ENCODE data around the gene PWWP2B.

The PWWP2B gene

DNA sequence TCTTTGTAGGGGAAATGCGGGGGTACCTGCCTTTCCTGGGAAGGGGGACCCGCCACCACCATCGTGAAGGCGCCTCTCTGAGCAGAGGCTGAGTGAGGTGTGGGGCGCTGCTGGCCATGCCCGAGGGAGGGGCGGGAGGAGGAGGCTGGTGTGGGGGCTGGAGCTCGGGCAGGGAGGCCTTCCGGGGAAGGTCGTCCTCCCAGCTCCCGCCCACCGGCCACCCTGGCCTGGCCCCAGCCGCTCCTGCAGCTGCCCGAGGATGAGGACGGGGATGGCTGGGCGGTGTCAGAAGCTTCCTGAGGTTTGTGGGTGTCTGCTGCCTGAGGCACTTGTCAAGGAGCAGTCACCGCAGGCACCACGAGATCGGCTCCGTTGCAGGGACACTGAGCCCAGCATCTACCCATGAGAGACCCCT is 11.4 kb downstream of the PWWP2B start:
- Histone ChIP-seq H3K27ac (peak overlapping the region; percentile 53), H3K4me3 (ENCODE audit: low read depth in 1 of 2, low read length in 1 of 2) (peak overlapping the region; percentile 34 to 48), H3K36me3 (peaks cover 24% of the 10 kb centered on the region), H3K4me1 (ENCODE audit: control insufficient read depth in 1 of 2, insufficient read depth in 1 of 2, low read depth in 1 of 2, low read length in 1 of 2) (peaks cover 24 to 37% of the 10 kb centered on the region in 2 experiments), H3K27me3 (no peaks in the 10 kb centered on the region), H3K9me3 (no peaks in the 10 kb centered on the region)
- TF ChIP-seq, protein P1, sequence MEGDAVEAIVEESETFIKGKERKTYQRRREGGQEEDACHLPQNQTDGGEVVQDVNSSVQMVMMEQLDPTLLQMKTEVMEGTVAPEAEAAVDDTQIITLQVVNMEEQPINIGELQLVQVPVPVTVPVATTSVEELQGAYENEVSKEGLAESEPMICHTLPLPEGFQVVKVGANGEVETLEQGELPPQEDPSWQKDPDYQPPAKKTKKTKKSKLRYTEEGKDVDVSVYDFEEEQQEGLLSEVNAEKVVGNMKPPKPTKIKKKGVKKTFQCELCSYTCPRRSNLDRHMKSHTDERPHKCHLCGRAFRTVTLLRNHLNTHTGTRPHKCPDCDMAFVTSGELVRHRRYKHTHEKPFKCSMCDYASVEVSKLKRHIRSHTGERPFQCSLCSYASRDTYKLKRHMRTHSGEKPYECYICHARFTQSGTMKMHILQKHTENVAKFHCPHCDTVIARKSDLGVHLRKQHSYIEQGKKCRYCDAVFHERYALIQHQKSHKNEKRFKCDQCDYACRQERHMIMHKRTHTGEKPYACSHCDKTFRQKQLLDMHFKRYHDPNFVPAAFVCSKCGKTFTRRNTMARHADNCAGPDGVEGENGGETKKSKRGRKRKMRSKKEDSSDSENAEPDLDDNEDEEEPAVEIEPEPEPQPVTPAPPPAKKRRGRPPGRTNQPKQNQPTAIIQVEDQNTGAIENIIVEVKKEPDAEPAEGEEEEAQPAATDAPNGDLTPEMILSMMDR (IDR thresholded peaks at IDR 0.05): no peak

DNA sequence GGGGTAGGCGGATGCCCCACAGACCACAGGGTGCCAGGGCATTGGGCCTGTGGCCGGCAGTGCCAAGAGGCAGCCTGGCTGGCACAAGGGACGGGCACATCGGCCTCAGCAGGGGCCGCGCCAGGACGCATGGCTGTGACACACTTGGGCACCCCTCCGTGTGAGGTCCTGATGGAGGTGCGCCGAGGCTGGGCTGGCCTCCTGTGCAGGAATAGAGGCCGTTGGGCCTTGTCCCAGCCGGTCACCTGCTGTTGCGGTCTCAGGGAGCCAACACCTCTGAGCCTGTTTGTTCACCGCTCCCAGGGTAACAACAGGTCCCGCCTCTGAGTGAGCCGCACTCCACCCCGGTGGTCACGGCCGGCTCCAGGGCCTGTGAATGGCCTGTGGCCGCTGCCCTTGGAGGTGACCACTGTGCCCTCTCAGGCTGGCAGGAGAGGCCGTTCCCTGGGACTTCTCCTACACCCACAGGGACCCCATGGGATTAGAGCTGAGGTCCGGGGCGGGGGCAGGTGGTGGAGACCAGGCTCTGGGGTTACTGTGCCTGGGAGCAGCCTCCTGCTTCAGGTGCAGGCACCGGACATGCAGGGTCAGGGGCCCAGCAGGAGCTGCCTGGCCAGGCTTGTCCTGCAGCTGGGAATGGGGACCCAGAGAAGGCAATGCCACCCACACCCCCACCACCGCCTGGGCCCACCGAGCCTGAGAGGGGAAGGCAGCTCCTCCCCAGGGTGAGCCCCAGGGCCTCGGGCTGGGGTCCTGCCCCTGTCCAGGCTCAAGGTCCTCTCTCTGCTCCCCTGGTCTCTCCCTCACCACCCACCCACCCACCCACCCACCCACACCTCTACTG is 12.0 kb downstream of the PWWP2B start:
- Histone ChIP-seq H3K36me3 (peaks cover 24% of the 10 kb centered on the region), H3K27me3 (no peaks in the 10 kb centered on the region), H3K27ac (peak overlapping the region; percentile 53), H3K4me1 (ENCODE audit: control insufficient read depth in 1 of 2, insufficient read depth in 1 of 2, low read depth in 1 of 2, low read length in 1 of 2) (peaks cover 24 to 37% of the 10 kb centered on the region in 2 experiments), H3K9me3 (no peaks in the 10 kb centered on the region), H3K4me3 (ENCODE audit: low read depth in 1 of 2, low read length in 1 of 2) (no peak overlapping the region)
- TF ChIP-seq, protein P1 (IDR thresholded peaks at IDR 0.05): no peak

DNA sequence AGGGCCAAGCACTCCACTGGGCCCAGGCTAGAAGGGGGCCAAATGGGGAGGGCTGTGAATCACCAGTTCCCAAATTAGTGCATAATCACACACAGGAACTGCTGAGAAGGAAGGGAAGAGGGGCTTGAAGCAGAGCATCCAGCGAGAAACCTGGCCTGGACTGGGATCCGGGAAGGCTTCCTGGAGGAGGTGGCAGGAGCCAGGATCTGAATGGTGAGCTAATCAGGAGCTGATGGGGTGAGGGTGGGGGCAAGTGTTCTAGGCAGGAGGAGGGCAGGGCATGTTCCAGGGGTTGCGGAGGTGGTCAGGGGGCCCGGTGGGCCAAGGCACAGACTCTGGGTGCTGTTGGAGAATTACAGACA is 12.6 kb downstream of the PWWP2B start:
- H3K36me3 ChIP-seq: peaks cover 23% of the 10 kb centered on the region
- no peak overlapping the region for H3K4me3 ChIP-seq (ENCODE audit: low read depth in 1 of 2, low read length in 1 of 2)
- TF ChIP-seq, protein P1 (IDR thresholded peaks at IDR 0.05): no peak
- H3K9me3 ChIP-seq: no peaks in the 10 kb centered on the region
- H3K27me3 ChIP-seq: no peaks in the 10 kb centered on the region
- H3K4me1 ChIP-seq (ENCODE audit: control insufficient read depth in 1 of 2, insufficient read depth in 1 of 2, low read depth in 1 of 2, low read length in 1 of 2): peaks cover 24 to 37% of the 10 kb centered on the region in 2 experiments
- H3K27ac ChIP-seq: no peak overlapping the region

- Histone ChIP-seq H3K27ac (no peak overlapping the region), H3K27me3 (no peaks in the 10 kb centered on the region), H3K9me3 (no peaks in the 10 kb centered on the region), H3K36me3 (peaks cover 18% of the 10 kb centered on the region), H3K4me1 (ENCODE audit: control insufficient read depth in 1 of 2, insufficient read depth in 1 of 2, low read depth in 1 of 2, low read length in 1 of 2) (peaks cover 24 to 37% of the 10 kb centered on the region in 2 experiments), H3K4me3 (ENCODE audit: low read depth in 1 of 2, low read length in 1 of 2) (no peak overlapping the region)
- TF ChIP-seq, protein P1 (IDR thresholded peaks at IDR 0.05): no peak
Measured at GRCh38 chr10:132410056-132410778, 13.2 kb downstream of the PWWP2B start.

GRCh38 chr10:132410779-132411532 is 14.0 kb downstream of the PWWP2B start:
- Histone ChIP-seq H3K27ac (no peak overlapping the region), H3K4me1 (ENCODE audit: control insufficient read depth in 1 of 2, insufficient read depth in 1 of 2, low read depth in 1 of 2, low read length in 1 of 2) (peaks cover 24 to 37% of the 10 kb centered on the region in 2 experiments), H3K36me3 (peaks cover 10% of the 10 kb centered on the region), H3K4me3 (ENCODE audit: low read depth in 1 of 2, low read length in 1 of 2) (no peak overlapping the region), H3K9me3 (no peaks in the 10 kb centered on the region), H3K27me3 (no peaks in the 10 kb centered on the region)
- TF ChIP-seq, protein P1 (IDR thresholded peaks at IDR 0.05): no peak

Data from neutrophil (primary cell).